ENCODE results near the gene SPP2.

The SPP2 gene

DNA sequence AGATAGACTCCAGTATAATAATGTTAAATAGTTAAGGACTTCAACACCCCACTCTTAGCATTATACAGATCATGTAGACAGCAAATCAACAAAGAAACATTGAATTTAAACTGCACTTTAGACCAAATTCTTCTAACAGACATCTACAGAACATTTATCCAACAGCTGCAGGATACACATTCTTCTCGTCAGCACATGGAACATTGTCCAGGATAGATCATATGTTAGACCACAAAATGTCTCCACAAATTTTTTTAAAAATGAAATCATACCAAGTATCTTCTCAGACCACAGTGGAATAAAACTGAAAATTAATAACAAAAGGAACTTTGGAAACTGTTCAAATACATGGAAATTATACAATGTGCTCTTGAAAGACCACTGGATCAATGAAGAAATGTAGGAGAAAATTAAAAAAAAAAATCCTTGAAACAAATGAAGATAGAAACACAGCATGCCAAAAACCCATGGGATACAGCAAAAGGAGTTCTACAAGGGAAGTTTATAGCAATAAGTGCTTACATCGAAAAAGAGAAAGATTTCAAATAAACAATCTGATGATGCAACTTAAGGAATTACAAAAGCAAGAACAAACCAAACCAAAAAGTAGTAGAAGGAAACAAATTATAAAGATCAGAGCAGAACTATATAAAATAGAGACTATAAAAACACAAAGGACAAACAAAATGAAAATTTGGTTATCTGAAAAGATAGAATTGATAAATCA, 12.3 kb upstream of the SPP2 start:
- Histone ChIP-seq H3K4me1 (ENCODE audit: insufficient read depth, low read length) (no peaks in the 10 kb centered on the region), H3K9me3 (ENCODE audit: insufficient read depth, low read depth, low read length) (peaks cover 5% of the 10 kb centered on the region; the same call in 1 of the 2 replicates), H3K27ac (ENCODE audit: low read depth, low read length) (no peak overlapping the region), H3K9ac (ENCODE audit: low read depth, low read length) (no peak overlapping the region), H3K27me3 (ENCODE audit: insufficient read depth, low read length) (peaks cover 3% of the 10 kb centered on the region; the same call in 1 of the 2 replicates), H3K4me3 (ENCODE audit: low read length) (no peak overlapping the region), H3K36me3 (ENCODE audit: insufficient read depth, low read length) (no peaks in the 10 kb centered on the region)
- 93% methylated on average over 1 of the region's 2 CpGs for WGBS

DNA sequence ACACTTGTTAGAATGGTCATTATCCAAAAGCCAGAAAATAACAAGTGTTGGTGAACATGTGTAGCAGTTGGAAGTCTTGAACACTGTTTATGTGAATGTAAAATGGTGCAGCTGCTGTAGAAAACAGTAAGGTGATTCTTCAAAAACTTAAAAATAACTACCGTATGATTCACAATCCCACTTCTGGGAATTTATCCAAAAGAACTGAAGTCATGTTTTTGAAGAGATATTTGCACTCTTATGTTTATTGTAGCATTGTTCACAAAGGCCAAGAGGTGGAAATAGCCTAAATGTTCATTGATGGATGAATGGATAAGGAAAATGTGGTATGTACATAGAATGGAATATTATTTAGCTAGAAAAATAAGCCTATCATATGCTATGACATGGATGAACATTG, 6.3 kb upstream of the SPP2 start:
- no peak overlapping the region for H3K4me3 ChIP-seq (ENCODE audit: low read length)
- no CpG with 5 or more reads among the region's 1 CpG for WGBS
- H3K9me3 ChIP-seq (ENCODE audit: insufficient read depth, low read depth, low read length): no peaks in the 10 kb centered on the region
- H3K4me1 ChIP-seq (ENCODE audit: insufficient read depth, low read length): no peaks in the 10 kb centered on the region
- H3K9ac ChIP-seq (ENCODE audit: low read depth, low read length): no peak overlapping the region
- H3K36me3 ChIP-seq (ENCODE audit: insufficient read depth, low read length): no peaks in the 10 kb centered on the region
- peaks cover 3% of the 10 kb centered on the region; the same call in 1 of the 2 replicates for H3K27me3 ChIP-seq (ENCODE audit: insufficient read depth, low read length)
- H3K27ac ChIP-seq (ENCODE audit: low read depth, low read length): no peak overlapping the region

DNA sequence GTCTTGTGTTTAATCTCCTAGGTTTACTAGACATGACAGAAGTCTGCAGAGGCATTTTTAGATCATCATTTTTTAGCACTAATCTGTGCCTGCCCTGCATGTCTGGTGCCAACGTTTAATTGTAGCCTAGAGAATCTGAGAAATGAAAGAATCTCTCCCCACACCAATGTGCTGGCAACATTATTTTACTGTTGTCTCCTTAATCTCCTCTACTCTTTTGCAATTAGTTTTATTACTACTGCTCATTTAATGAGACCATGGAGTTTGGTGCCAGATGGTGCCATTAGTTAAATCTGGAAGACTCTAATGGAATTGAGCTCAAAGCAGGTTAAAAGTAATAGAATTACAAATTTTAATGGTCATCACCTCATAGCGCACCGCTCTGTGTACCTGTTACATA, 4.0 kb upstream of the SPP2 start:
- Histone ChIP-seq H3K27me3 (ENCODE audit: insufficient read depth, low read length) (no peaks in the 10 kb centered on the region), H3K36me3 (ENCODE audit: insufficient read depth, low read length) (no peaks in the 10 kb centered on the region)
- WGBS: 93% methylated on average over 3 of the region's 3 CpGs

DNA sequence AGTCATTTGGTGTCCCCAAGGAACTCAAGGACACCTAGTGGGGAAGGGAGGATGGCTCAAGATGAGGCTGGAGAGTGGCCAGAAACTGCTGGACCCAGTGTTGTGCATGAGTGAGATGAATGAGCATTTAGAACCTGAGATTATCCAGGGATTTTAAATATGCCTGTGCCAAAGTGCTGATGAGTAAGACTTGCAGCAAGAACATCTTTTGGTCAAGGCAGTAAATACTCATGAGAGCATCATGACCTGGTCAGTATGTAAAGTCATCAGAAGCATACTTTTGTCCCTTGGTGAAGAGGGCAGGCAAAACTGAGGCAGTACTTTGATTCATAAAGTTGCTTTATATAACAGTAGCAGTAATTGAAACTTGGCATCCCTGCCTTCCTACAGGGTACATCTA, 3.1 kb upstream of the SPP2 start:
- no peaks in the 10 kb centered on the region for H3K36me3 ChIP-seq (ENCODE audit: insufficient read depth, low read length)
- no peaks in the 10 kb centered on the region for H3K9me3 ChIP-seq (ENCODE audit: insufficient read depth, low read depth, low read length)
- H3K9ac ChIP-seq (ENCODE audit: low read depth, low read length): no peak overlapping the region

More for the DNA sequence above, 4.0 kb upstream of the SPP2 start:
- H3K9ac ChIP-seq (ENCODE audit: low read depth, low read length): no peak overlapping the region
- no peaks in the 10 kb centered on the region for H3K9me3 ChIP-seq (ENCODE audit: insufficient read depth, low read depth, low read length)
- H3K4me3 ChIP-seq (ENCODE audit: low read length): no peak overlapping the region
- H3K27ac ChIP-seq (ENCODE audit: low read depth, low read length): no peak overlapping the region
- no peaks in the 10 kb centered on the region for H3K4me1 ChIP-seq (ENCODE audit: insufficient read depth, low read length)

DNA sequence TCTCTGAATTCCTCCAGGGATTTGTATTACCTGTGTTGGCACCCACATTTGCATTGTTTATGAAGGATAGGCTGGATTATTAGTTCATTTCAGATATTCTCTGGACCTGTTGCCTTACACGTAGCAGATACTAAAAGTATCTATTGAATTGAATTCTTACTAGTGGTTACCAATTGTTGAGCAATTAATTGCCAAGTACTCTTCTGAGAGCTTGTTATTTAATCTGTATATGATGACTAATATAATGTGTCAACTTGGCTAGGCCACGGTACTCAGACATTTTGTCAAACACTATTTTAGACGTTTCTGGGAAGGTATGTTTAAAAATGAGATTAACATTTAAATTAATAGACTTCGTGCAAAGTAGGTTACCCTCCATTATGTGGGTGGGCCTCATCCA, 2.5 kb upstream of the SPP2 start:
- H3K27ac ChIP-seq (ENCODE audit: low read depth, low read length): no peak overlapping the region
- H3K4me1 ChIP-seq (ENCODE audit: insufficient read depth, low read length): no peaks in the 10 kb centered on the region
- no peak overlapping the region for H3K9ac ChIP-seq (ENCODE audit: low read depth, low read length)
- H3K9me3 ChIP-seq (ENCODE audit: insufficient read depth, low read depth, low read length): no peaks in the 10 kb centered on the region
- no peak overlapping the region for H3K4me3 ChIP-seq (ENCODE audit: low read length)
- H3K36me3 ChIP-seq (ENCODE audit: insufficient read depth, low read length): no peaks in the 10 kb centered on the region
- H3K27me3 ChIP-seq (ENCODE audit: insufficient read depth, low read length): no peaks in the 10 kb centered on the region
- 88% methylated on average over 4 of the region's 4 CpGs for WGBS

More for the DNA sequence above, 3.1 kb upstream of the SPP2 start:
- H3K4me3 ChIP-seq (ENCODE audit: low read length): no peak overlapping the region
- no peaks in the 10 kb centered on the region for H3K4me1 ChIP-seq (ENCODE audit: insufficient read depth, low read length)
- H3K27me3 ChIP-seq (ENCODE audit: insufficient read depth, low read length): no peaks in the 10 kb centered on the region
- H3K27ac ChIP-seq (ENCODE audit: low read depth, low read length): no peak overlapping the region

DNA sequence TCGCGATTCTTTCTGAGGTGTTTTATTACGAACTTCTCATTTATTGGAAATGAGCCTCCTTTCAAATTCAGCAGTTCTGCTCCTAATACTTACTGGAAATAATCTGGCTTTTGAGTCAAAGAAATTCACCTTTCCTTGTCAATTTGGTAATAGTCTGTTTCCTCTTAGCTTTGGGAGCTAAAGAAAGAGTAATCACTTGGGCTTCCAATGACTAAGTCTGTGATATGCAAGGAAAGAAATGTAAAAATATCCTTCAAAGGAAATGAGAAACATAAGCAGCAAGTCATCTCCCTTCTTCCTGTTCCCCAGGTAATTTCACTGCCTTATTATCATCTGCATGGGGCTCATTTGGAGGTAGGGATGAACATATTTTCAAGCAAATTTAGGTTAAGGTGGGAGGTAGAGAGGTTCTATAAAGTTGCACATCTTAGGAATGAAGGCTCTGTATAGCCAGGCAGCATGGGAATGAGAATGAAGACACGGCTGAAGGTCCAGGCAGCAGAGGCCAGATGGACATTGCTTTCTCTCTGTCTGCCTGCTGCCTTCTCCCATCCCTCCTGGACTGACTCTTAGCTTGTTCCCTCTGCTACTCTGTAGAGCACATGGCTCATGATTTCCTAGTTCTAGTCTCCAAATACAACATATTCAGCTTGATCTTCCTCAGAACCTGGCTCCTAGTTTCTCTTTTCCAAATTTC, 1.0 kb downstream of the SPP2 start:
- H3K9ac ChIP-seq (ENCODE audit: low read depth, low read length): no peak overlapping the region
- H3K4me1 ChIP-seq (ENCODE audit: insufficient read depth, low read length): no peaks in the 10 kb centered on the region
- no peaks in the 10 kb centered on the region for H3K9me3 ChIP-seq (ENCODE audit: insufficient read depth, low read depth, low read length)
- no peak overlapping the region for H3K4me3 ChIP-seq (ENCODE audit: low read length)
- H3K27me3 ChIP-seq (ENCODE audit: insufficient read depth, low read length): no peaks in the 10 kb centered on the region
- H3K27ac ChIP-seq (ENCODE audit: low read depth, low read length): no peak overlapping the region
- 88% methylated on average over 4 of the region's 4 CpGs for WGBS
- no peaks in the 10 kb centered on the region for H3K36me3 ChIP-seq (ENCODE audit: insufficient read depth, low read length)

DNA sequence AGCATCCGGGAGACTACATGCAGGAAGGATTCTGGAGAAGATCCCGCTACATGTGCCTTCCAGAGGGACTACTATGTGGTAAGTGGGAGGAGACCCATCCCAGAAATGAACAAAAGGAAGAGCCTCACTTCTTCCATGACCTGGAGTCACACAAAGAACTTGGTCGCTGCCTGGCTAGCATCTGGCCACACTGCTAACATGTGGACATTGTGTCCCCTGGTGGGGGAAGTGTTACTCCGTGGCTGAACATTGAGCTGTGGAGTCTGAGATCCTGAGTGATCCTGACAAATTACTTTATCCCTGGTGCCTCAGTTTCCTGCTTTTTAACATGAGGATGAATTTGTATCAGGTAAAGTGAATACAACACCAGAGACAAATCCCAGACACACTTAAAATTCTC, 8.4 kb downstream of the SPP2 start:
- WGBS: 92% methylated on average over 4 of the region's 4 CpGs
- H3K36me3 ChIP-seq (ENCODE audit: insufficient read depth, low read length): no peaks in the 10 kb centered on the region

DNA sequence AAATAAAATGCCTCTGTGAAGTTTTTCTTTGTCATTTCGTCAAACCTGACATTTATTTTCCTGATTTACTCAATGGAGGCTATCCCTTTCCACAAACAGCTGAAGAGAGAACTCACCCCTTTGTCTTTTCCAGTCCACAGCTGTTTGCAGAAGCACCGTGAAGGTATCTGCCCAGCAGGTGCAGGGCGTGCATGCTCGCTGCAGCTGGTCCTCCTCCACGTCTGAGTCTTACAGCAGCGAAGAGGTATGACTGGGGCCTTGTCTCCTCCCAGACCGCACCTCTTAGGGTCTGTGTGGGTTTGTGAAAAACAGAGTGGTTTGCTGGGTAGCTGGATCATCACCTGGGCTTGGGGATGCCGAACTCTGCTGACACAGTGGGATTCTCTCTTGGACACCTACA, 9.7 kb downstream of the SPP2 start:
- no peaks in the 10 kb centered on the region for H3K4me1 ChIP-seq (ENCODE audit: insufficient read depth, low read length)
- no peaks in the 10 kb centered on the region for H3K27me3 ChIP-seq (ENCODE audit: insufficient read depth, low read length)
- no peak overlapping the region for H3K27ac ChIP-seq (ENCODE audit: low read depth, low read length)
- 90% methylated on average over 8 of the region's 8 CpGs for WGBS
- H3K9me3 ChIP-seq (ENCODE audit: insufficient read depth, low read depth, low read length): no peaks in the 10 kb centered on the region
- H3K4me3 ChIP-seq (ENCODE audit: low read length): no peak overlapping the region
- H3K9ac ChIP-seq (ENCODE audit: low read depth, low read length): no peak overlapping the region
- no peaks in the 10 kb centered on the region for H3K36me3 ChIP-seq (ENCODE audit: insufficient read depth, low read length)

More for the DNA sequence above, 8.4 kb downstream of the SPP2 start:
- H3K9me3 ChIP-seq (ENCODE audit: insufficient read depth, low read depth, low read length): no peaks in the 10 kb centered on the region
- no peaks in the 10 kb centered on the region for H3K27me3 ChIP-seq (ENCODE audit: insufficient read depth, low read length)
- no peak overlapping the region for H3K4me3 ChIP-seq (ENCODE audit: low read length)
- no peak overlapping the region for H3K27ac ChIP-seq (ENCODE audit: low read depth, low read length)
- no peaks in the 10 kb centered on the region for H3K4me1 ChIP-seq (ENCODE audit: insufficient read depth, low read length)
- no peak overlapping the region for H3K9ac ChIP-seq (ENCODE audit: low read depth, low read length)

DNA sequence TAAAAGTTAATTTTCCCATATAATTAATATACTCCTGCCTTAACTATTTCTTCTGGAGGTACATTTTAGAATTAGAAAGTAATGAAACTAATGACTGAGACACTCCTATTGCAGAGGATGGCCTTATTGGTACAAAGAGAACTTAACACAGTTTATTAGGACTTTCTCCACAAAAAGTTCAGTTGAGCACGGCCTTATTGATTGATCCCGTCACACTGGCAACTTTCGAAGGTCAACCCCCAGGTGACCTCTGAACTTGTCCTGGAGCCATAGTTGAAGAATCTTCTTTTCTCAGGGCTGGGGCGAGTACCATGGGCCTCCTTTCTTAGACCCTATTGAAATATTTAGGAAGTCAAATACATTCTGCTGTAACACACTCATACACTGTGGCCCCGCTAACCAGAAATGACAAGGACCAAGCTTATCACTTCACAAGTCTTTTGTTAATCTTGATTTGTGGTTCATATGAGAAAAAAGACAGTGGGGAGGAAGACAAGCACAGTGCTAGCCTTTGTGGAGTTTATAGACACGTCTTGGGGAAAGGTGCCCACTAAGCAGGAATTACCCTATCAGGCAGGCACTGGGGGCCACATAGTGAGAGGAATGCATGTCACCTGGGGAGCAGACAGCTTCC, 11.2 kb downstream of the SPP2 start:
- 90% methylated on average over 6 of the region's 6 CpGs for WGBS
- no peak overlapping the region for H3K27ac ChIP-seq (ENCODE audit: low read depth, low read length)
- no peaks in the 10 kb centered on the region for H3K27me3 ChIP-seq (ENCODE audit: insufficient read depth, low read length)
- no peak overlapping the region for H3K4me3 ChIP-seq (ENCODE audit: low read length)
- no peaks in the 10 kb centered on the region for H3K36me3 ChIP-seq (ENCODE audit: insufficient read depth, low read length)
- H3K4me1 ChIP-seq (ENCODE audit: insufficient read depth, low read length): no peaks in the 10 kb centered on the region
- no peak overlapping the region for H3K9ac ChIP-seq (ENCODE audit: low read depth, low read length)
- H3K9me3 ChIP-seq (ENCODE audit: insufficient read depth, low read depth, low read length): no peaks in the 10 kb centered on the region

DNA sequence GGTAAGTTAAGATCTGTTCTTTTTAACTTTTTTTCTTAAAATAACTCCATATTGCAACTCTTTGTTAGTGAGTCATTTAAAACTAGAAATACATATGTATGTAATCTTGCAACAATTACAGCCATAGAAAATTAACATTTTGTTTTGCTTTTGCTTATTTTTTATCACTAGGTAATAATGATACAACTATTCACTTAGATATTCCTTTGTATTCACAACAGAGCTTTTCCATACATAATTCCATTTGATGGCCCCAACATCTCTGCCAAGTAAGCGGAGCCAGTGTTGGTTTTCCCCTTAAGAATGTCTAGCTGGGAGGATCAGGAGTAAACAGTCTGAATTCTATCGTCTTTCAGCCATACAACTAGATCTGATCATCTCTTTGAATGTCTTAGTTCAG, 16.1 kb downstream of the SPP2 start:
- Histone ChIP-seq H3K9ac (ENCODE audit: low read depth, low read length) (no peak overlapping the region), H3K27me3 (ENCODE audit: insufficient read depth, low read length) (no peaks in the 10 kb centered on the region), H3K9me3 (ENCODE audit: insufficient read depth, low read depth, low read length) (0 out of 2 replicates have a peak, but pooled peaks cover 10% of the 10 kb centered on the region), H3K4me3 (ENCODE audit: low read length) (no peak overlapping the region), H3K36me3 (ENCODE audit: insufficient read depth, low read length) (no peaks in the 10 kb centered on the region), H3K4me1 (ENCODE audit: insufficient read depth, low read length) (no peaks in the 10 kb centered on the region), H3K27ac (ENCODE audit: low read depth, low read length) (no peak overlapping the region)
- WGBS: 98% methylated on average over 2 of the region's 2 CpGs

DNA sequence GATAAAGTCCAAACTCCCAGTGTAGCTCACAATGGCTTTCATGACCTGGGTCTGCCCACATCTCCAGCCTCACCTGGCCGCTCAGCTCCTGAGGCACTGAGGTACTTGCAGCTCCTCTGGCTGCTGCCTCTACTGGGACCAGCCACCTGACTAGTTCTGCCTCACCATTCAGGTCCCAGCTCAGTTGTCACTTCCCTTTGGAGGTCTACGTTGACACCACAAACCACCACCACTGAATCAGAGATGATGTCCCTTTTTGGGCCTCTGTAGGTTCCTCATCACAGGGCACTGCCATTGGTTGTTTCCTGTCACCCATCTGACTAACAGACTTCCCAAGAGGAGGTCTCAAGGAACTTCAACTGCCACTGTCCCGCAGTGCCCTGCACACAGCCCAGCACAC, 21.2 kb downstream of the SPP2 start:
- no peaks in the 10 kb centered on the region for H3K27me3 ChIP-seq (ENCODE audit: insufficient read depth, low read length)
- 90% methylated on average over 3 of the region's 3 CpGs for WGBS
- no peak overlapping the region for H3K27ac ChIP-seq (ENCODE audit: low read depth, low read length)
- no peaks in the 10 kb centered on the region for H3K36me3 ChIP-seq (ENCODE audit: insufficient read depth, low read length)
- no peak overlapping the region for H3K4me3 ChIP-seq (ENCODE audit: low read length)
- no peaks in the 10 kb centered on the region for H3K4me1 ChIP-seq (ENCODE audit: insufficient read depth, low read length)
- H3K9me3 ChIP-seq (ENCODE audit: insufficient read depth, low read depth, low read length): 0 out of 2 replicates have a peak, but pooled peaks cover 10% of the 10 kb centered on the region
- no peak overlapping the region for H3K9ac ChIP-seq (ENCODE audit: low read depth, low read length)

Data from HUES64 (cell line).